Measurements from ENCODE around the gene ANKRD45. TPM values are rescaled to one million over a fixed set of nuclear protein-coding genes. Genes with fewer than 3 reads are reported as not detected.

ANKRD45 gene
- total and polyA plus RNA-seq, 2 of the 8 experiments (the other 6 are each of a cell fraction or from before 2014, with no cell fraction given), result 0.41 to 2.8 TPM

DNA sequence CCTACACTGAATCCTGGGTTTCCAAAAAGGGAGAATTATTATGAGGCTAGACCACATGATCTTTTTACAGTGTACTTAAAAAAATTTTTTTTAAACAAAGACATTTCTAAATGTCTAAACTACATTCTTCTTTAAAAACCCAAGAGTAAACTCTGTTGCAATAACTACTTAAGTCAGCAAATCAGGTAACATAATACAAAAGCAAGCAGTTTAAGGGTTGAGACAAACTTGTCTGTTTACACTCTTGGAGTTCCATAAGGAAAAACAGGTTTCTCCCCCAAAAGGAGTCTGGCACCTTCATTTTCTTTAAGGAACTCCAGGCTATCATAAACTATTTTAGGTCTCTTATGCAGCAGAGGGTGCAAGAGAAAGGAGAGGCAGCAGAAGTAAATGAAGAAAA, 12.5 kb upstream of the ANKRD45 start:
- H2AFZ ChIP-seq (ENCODE audit: low read length), result peak overlapping the region; percentile 23
- TF ChIP-seq KDM1A (IDR thresholded peaks at IDR 0.05; ENCODE audit: borderline replicate concordance, low read length), result no peak
- TF ChIP-seq BRCA1 (IDR thresholded peaks at IDR 0.05; ENCODE audit: low read depth, low read length), result no peak
- TF ChIP-seq CHD1 (IDR thresholded peaks at IDR 0.05; ENCODE audit: low read depth, low read length), result no peak
- TF ChIP-seq KDM4A (IDR thresholded peaks at IDR 0.05; ENCODE audit: low read depth, low read length, severe bottlenecking), result no peak
- no peaks in the 10 kb centered on the region for H3K27me3 ChIP-seq (replicated peaks in 1 of 4; ENCODE audit: control insufficient read depth in 3 of 4, extremely low read depth in 1 of 4, insufficient read depth in 3 of 4, low read length in 3 of 4)
- H2BK20ac ChIP-seq (ENCODE audit: low read length), result no peak overlapping the region
- H3K4me1 ChIP-seq (replicated peaks in 1 of 4; ENCODE audit: control insufficient read depth in 3 of 4, insufficient read depth in 4 of 4, low read length in 3 of 4), result peaks cover 0 to 4% (median 0%) of the 10 kb centered on the region in 4 experiments; a peak in 3 of 7 replicates
- no peaks in the 10 kb centered on the region for H3K79me2 ChIP-seq (ENCODE audit: control insufficient read depth in 1 of 2, insufficient read depth in 2 of 2, low read length in 2 of 2)
- no peak overlapping the region for H3K18ac ChIP-seq (ENCODE audit: extremely low read depth, low read length)
- no peaks in the 10 kb centered on the region for H3K36me3 ChIP-seq (ENCODE audit: control insufficient read depth in 2 of 4, insufficient read depth in 4 of 4, low read length in 3 of 4)
- no peaks in the 10 kb centered on the region for H3K79me1 ChIP-seq (ENCODE audit: low read depth, low read length)
- H2BK12ac ChIP-seq (ENCODE audit: low read depth, low read length), result no peak overlapping the region
- no peak overlapping the region for H2AK5ac ChIP-seq (ENCODE audit: low read depth, low read length)
- 0 out of 2 replicates have a peak overlapping the region, but pooled peaks have one; percentile 12 for H2BK5ac ChIP-seq (ENCODE audit: low read depth, low read length)
- H3K14ac ChIP-seq (ENCODE audit: insufficient read length), result no peak overlapping the region
- no peak overlapping the region for H3K4ac ChIP-seq (replicated peaks; ENCODE audit: insufficient read length, low read depth, low read length)
- H2BK15ac ChIP-seq (ENCODE audit: low read length), result no peak overlapping the region
- no peak overlapping the region for H4K91ac ChIP-seq (replicated peaks; ENCODE audit: insufficient read length, low read length)
- H3K9ac ChIP-seq (replicated peaks in 1 of 4; ENCODE audit: extremely low read depth in 1 of 4, low read depth in 3 of 4, low read length in 3 of 4), result no peak overlapping the region
- H3K23ac ChIP-seq (ENCODE audit: insufficient read length), result no peak overlapping the region
- no peaks in the 10 kb centered on the region for H3K23me2 ChIP-seq (ENCODE audit: low read depth, low read length)
- peak overlapping the region; percentile 59 for H4K5ac ChIP-seq (ENCODE audit: insufficient read length, low read depth, low read length)
- no peak overlapping the region for H4K8ac ChIP-seq (ENCODE audit: extremely low read depth, insufficient read depth, low read length)
- H3K4me2 ChIP-seq (ENCODE audit: insufficient read depth in 1 of 2, low read depth in 2 of 2, low read length in 2 of 2), result peak overlapping the region; percentile 29 to 39; a peak in 2 of 4 replicates
- peak overlapping the region in 1 of 4 experiments; percentile 14; a peak in 1 of 8 replicates for H3K4me3 ChIP-seq (ENCODE audit: extremely low read depth in 1 of 4, insufficient read depth in 2 of 4, low read depth in 3 of 4, low read length in 4 of 4)
- no peak for FAIRE-seq
- ChIA-PET POLR2A (ENCODE audit: partially characterized antibody) (interaction anchor here (1.0 kb wide), 1 partner anchor 12 kb away, joined by 3 read pairs; no protein-coding TSS in a partner anchor), CTCF (ENCODE audit: partially characterized antibody) (interaction anchor here (0.7 kb wide), 1 partner anchor 16 kb away, joined by 3 read pairs; no protein-coding TSS in a partner anchor)
- 0 out of 4 replicates have a peak, but pooled peaks cover 0 to 3% of the 10 kb centered on the region in 2 experiments for H3K9me3 ChIP-seq (ENCODE audit: insufficient read depth in 2 of 2, low read depth in 1 of 2, low read length in 1 of 2)
- DNase-seq (ENCODE audit: low read depth in 1 of 2, low spot score in 2 of 2), result no peak
- no peak overlapping the region for H3K56ac ChIP-seq (replicated peaks; ENCODE audit: insufficient read length, low read depth, low read length)
- H3K27ac ChIP-seq (ENCODE audit: low read depth, low read length), result 0 out of 2 replicates have a peak overlapping the region, but pooled peaks have one; percentile 5
- H4K20me1 ChIP-seq (replicated peaks in 1 of 2; ENCODE audit: control insufficient read depth in 1 of 2, insufficient read depth in 2 of 2, low read length in 2 of 2), result no peaks in the 10 kb centered on the region
- H2BK120ac ChIP-seq (replicated peaks; ENCODE audit: low read depth, low read length), result no peak overlapping the region
